ENCODE measurements around the gene RASAL2. TPM values are rescaled to one million over a fixed set of nuclear protein-coding genes. Genes with fewer than 3 reads are reported as not detected.

Gene RASAL2
- total and polyA plus RNA-seq, 2 of the 4 experiments (the other 2 are of a cell fraction): 13.1 to 20.6 TPM

DNA sequence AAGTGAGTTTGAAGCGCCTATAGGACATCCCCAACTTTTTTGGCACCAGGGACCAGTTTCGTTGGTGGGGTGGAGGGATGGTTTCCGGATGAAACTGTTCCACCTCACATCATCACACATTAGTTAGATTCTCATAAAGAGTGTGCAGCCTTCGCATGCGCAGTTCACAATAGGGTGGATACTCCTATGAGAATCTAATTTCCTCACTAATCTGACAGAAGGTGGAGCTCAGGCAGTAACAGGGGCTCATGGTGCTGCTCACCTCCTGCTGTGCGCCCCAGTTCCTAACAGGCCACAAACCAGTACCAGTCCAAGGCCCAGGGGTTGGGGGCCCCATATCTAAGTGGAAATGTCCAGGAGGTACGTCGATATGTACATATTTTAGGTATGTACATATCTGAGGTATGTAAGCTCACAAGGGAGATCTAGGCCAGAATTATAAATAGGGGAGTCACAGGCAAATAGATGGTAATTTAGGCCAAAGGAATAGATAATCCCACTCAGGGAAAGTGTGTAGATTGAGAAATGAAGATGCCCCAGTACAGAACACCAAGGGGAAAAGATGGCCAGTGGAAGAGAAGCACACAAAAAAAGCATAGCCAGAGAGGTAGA lies 27.5 kb upstream of the RASAL2 start:
- Histone ChIP-seq H2AK9ac (replicated peaks; ENCODE audit: low read depth, low read length, poor library complexity) (no peak overlapping the region), H3K79me1 (ENCODE audit: low read depth in 1 of 2, low read length in 2 of 2) (no peaks in the 10 kb centered on the region), H3K4me3 (ENCODE audit: insufficient read depth, low read depth, low read length) (no peak overlapping the region), H3K9me3 (ENCODE audit: control insufficient read depth, insufficient read depth, low read length) (no peaks in the 10 kb centered on the region), H3K27ac (ENCODE audit: insufficient read depth, low read length) (no peak overlapping the region), H3K56ac (ENCODE audit: extremely low read depth, insufficient read depth, low read length) (no peak overlapping the region), H4K5ac (ENCODE audit: low read depth, low read length) (no peak overlapping the region), H3K9me1 (ENCODE audit: insufficient read depth, low read length) (no peaks in the 10 kb centered on the region), H2BK5ac (ENCODE audit: low read depth, low read length, poor library complexity, severe bottlenecking) (no peak overlapping the region), H3K4ac (ENCODE audit: low read depth, low read length) (no peak overlapping the region), H3K27me3 (ENCODE audit: control insufficient read depth, insufficient read depth, low read length) (no peaks in the 10 kb centered on the region), H3K4me2 (ENCODE audit: low read depth, low read length) (no peak overlapping the region), H2BK15ac (ENCODE audit: low read depth, low read length) (no peak overlapping the region), H4K20me1 (ENCODE audit: insufficient read depth, low read length) (no peaks in the 10 kb centered on the region), H3K4me1 (ENCODE audit: control insufficient read depth, insufficient read depth, low read length) (no peaks in the 10 kb centered on the region), H2BK120ac (ENCODE audit: low read depth, low read length) (no peak overlapping the region), H3K23ac (ENCODE audit: low read depth, low read length) (no peak overlapping the region), H4K8ac (ENCODE audit: low read depth in 2 of 2, low read length in 2 of 2) (no peak overlapping the region), H2BK20ac (ENCODE audit: low read depth, low read length) (no peak overlapping the region), H3K14ac (replicated peaks; ENCODE audit: low read depth, low read length) (no peak overlapping the region), H2AK5ac (ENCODE audit: low read depth, low read length) (no peak overlapping the region), H3K36me3 (ENCODE audit: control insufficient read depth, insufficient read depth, low read length) (no peaks in the 10 kb centered on the region), H3K9ac (ENCODE audit: low read depth, low read length) (no peak overlapping the region), H2AFZ (replicated peaks; ENCODE audit: low read length, poor library complexity) (no peak overlapping the region), H3K18ac (ENCODE audit: low read depth, low read length) (no peak overlapping the region), H4K91ac (ENCODE audit: insufficient read depth, low read depth, low read length) (no peak overlapping the region)
- intact Hi-C loops (cut with micrococcal nuclease): no loop called here
- no CpG with 5 or more reads among the region's 8 CpGs for WGBS, 2 experiments (ENCODE audit: extremely low coverage in 2 of 2, insufficient read length in 1 of 2)
- ChIA-PET CTCF (interaction anchor here (0.5 kb wide), 1 partner anchor 66 kb away, joined by 3 read pairs; no protein-coding TSS in a partner anchor), POLR2A (ENCODE audit: unreplicated experiment) (interaction anchor here (0.6 kb wide), 1 partner anchor 14 kb away, joined by 7 read pairs; no protein-coding TSS in a partner anchor)
- TF ChIP-seq SMC3 (IDR thresholded peaks at IDR 0.05; ENCODE audit: low read depth, low read length): no peak
- no peak for TF ChIP-seq CEBPB (IDR thresholded peaks at IDR 0.05; ENCODE audit: low read depth, low read length)
- TF ChIP-seq RAD21 (IDR thresholded peaks at IDR 0.05; ENCODE audit: low read length): no peak
- no peak for TF ChIP-seq CHD1 (IDR thresholded peaks at IDR 0.05; ENCODE audit: low read depth, low read length)
- no peak for TF ChIP-seq RCOR1 (IDR thresholded peaks at IDR 0.05; ENCODE audit: insufficient replicate concordance, low read length)
- TF ChIP-seq CTCF (conservative IDR thresholded peaks at IDR 0.05; ENCODE audit: low read depth, low read length): no peak
- TF ChIP-seq USF2 (IDR thresholded peaks at IDR 0.05; ENCODE audit: low read depth, low read length): no peak
- in situ Hi-C loops (cut with MboI; ENCODE audit: low sequenced_read_pairs): no loop called here
- dilution Hi-C loops (cut with HindIII; ENCODE audit: low sequenced_read_pairs, unreplicated experiment): no loop called here
- no peak for ATAC-seq (ENCODE audit: low read depth)
- no TSS peak for BruUV-seq (replicated peaks)
- no peak for DNase-seq
